GM18517 (cell line): ENCODE data around the gene TOMM22.

Experiments used
- ATAC-seq: cut with Tn5 transposase; IDR thresholded peaks from one replicate; pipeline ENCODE4 v1.9.1; 2021; ENCODE audit warnings: mild to moderate bottlenecking, moderate library complexity; ENCODE audit not compliant: unreplicated experiment

TOMM22 gene

DNA sequence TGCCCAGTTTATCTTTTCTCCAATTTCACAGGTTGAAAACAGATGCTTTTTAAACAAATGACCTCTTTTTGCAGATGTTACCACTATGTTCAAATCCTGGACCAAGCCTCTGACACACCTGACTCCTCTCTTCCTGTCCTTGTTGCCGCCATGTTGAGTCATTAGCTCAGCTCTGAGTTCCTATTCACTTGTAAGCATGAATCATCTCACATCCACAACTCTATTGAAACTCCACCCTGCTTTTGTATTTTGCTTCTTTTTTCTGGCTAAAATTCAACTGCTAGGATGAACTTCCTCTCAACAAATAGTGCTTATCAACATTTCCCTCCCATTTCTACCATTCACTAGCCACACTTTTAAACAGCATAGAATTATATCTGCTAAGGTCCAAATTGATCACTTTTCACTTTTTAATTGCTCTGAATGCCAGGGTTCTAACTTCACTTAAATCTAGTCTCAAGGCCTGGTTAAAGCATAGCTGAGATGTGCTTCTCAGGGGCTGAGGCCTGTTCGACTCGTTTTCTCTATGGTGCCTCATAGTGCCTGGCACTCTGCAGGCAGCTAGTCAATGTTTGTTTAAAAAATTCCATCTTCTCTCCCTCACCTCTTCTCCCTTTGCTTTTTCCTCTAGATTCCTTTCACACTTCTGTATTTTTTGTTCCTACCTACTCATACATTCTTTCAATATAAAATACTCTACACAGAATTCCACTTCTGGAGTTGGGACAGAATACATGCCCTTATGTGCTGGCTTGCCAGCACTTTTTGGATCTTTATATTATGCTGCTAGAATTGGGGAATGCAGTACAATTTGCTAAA lies 15.1 kb downstream of the TOMM22 start:
- ATAC-seq = no peak

DNA sequence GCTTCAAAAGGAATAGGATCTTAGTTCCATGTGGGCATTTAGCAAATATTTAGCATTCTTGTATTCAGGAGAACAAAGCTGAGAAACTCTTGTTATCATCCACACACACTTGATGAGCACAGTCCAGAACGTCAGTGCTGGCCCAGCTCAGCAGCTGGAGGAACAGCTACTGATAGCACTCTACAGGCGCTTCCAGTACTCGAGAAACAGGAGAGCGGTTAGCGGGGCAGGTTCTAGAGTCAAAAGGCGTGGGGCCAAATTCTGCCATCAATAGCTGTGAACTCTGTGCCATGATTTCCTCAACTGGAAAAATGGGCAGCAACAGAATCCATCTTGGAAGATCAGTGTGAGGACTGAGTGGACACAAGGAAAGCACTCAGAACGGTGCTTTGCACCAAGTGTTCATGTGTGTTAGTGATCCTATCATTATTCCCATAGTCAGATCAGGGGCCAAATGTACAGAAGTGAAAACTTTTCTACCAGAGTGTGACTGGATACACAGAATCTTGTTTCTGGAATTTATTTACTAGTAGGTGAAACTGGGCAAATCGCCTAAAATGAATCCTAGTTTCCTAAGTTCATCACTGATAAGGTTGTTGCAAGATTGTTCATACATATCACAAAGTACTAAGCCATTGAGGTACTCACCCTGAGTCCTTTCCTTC lies 15.8 kb downstream of the TOMM22 start:
- ATAC-seq = no peak

DNA sequence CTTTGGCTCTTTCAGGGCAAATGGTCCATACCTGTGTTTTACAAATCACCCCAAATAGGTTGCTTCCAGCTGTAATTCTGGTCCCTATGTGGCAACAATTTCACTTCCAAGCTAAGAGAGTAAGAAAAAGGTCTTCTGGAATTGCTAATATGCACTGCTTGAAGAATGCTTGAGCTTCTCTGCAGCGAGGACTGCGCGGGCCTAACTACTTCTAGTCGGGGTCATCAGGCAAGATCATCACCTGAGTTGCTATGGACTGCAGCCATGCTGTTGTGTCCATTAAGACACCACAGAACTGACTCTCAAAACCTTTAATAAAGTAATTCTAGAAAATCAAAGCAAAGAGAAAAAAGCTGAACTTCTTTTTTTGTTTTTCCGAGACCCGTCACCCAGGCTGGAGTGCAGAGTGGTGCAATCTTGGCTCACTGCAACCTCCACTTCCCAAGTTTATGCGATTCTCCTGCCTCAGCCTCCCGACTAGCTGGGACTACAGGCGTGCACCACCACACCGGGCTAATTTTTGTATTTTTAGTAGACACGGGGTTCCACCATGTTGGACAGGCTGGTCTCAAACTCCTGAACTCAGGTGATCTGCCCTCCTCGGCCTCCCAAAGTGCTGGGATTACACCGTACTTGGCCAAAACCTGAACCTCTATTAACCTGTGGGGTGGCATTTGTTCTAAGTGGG lies 16.8 kb downstream of the TOMM22 start:
- ATAC-seq = no peak

DNA sequence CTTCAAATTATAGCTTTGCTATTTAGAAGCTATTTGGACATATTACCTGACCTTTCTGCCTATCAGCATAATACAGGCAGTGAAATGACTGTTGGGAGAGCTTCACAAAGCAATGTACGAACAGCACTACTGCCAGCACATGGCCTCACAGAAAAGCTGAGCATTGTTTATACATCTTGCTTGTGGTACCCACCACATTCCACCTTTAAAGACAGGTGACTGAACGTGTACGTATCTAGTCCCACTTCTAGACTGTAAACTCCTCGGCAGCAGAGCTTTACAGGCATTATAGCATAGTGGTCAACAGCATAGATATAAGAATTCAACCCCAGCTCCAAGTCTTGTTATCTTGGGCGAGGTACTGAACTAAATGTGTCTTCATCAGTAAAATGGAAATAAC lies 17.4 kb downstream of the TOMM22 start:
- no peak for ATAC-seq

DNA sequence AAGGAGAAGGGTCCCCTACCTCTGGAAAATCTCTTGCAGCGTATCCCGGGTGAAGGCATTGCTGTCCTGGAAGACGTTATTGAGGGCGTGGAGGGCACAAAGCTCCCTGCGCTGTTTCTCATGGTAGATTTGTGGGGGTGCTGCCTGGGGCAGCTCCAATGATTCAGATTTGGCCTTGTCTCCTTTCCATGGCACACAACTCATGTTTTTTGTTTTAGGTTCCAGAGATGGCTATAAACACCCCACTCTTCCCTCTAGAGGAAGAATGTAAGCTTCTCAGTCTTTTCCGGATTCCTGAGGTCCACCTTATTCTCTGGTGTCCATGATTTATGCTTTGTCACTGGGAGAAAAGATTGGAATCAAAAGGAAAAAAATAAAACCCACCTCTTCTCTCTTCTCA lies 18.0 kb downstream of the TOMM22 start:
- ATAC-seq = no peak

- no peak for ATAC-seq
These were observed 18.6 kb downstream of the TOMM22 start for GRCh38 chr22:38700270-38700788.

DNA sequence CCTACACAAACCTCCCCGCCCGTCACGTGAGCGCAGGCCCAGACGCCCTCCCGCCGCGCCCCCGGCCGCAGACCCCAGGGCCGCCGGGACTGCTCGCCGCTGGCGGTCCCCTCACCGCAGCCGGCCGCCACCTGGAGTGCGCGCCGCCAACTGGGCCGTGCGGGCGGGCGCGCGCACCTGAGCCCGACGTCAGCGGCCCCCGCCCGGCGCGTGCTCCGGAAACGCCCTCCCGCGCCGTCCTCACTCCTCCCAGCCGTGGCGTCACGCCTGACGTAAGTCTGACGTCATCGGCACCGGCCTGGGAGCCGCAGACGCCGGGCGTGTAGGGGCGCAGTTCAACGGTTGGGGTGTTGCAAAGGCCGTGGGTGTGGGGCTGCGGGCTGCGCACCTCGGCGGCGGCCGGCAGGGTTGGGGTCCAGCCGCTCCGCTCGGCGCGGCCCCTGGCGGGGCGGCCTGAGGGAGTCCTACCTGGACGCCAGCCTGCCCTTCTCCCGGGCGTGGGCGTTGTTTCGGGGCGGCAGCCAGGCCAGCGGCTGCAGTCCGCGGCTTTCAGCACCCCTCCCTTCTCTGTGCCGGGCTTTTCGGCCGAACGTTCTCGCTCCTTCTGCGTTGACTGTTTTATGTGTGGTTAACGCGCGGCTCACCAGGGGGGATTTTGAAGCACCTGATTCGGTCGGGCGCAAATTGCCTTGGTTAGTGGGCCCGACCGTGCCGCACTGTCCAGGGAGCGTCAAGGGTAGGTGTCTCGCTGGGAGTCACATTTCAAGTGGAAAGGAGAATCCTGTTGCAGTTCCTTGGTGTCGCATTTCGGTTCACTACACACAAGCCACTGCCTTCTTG lies 19.3 kb downstream of the TOMM22 start, which contains the start of gene JOSD1:
JOSD1 (minus strand) TSS at position 155 of the 840 bp plus-strand sequence. CDS start 956 bp downstream, outside the sequence.
- peak; percentile 32 for ATAC-seq

DNA sequence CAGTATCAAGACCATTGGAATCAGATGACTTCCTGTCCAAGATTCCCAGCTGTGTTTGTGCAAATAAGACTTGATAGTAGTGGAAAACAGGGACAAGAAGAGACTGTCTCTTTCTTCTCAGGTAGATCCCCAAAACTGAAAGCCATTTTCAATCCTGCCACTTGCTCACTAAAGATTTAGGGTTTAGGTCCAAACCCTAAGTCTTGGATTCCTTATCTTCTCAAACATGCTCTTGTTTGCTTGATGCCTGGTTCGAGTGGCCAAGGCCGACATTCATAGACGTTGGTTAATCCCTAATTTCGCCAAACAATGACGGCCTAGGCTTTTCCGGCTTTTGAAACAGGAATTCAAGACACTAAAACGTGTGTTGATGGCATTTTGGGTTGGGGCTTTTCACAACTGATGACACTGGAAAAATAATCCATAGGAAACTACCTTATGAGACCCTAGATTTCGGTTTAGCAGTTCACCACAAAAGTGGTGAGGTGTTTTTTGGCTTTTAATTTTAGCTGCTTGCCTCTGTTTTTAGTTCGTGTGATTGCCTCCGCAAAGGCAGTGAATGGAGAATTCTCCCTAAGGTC lies 23.0 kb downstream of the TOMM22 start:
- no peak for ATAC-seq

DNA sequence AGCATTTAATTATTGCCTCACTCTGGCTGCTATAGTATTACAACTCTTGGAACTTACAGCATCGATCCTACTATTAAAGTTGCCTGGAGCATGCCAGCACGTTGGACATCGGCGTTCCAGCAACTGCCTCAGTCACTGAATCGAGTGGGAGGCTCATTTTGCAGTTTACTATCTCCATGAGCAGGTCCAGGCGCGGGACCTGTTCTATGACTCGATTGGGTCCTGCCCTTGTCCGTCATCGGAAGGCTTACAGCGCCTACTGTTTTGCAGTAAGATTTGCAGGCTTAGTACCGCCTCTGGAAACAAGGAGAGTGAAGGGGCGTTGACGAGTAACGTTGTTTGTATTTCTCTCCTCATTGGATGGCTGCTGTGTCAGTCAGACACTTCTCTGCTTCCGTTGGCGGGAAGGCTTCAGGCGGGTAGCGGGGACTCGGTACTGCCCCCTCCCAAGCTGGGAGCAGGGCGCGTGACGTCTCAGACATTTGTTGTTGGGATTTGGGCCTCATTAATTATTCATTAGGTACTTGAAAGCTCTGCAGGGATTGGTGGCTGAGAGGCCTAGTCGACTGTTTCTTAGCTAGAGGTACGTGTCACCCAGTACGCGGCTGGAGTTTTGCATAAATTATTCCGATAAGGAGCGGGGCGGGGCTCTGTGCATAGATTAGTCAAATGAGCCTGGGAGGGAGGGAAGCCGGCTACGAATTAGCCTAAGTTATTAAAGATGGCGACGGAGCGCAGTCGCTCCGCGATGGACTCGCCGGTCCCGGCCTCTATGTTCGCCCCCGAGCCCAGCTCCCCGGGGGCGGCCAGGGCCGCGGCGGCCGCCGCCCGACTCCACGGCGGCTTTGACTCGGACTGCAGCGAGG lies 23.7 kb downstream of the TOMM22 start, which contains the start of gene GTPBP1:
GTPBP1 (plus strand) TSS at position 710 of the 866 bp plus-strand sequence; CDS start at position 722, 12 bp downstream.
- peak; percentile 76 for ATAC-seq

DNA sequence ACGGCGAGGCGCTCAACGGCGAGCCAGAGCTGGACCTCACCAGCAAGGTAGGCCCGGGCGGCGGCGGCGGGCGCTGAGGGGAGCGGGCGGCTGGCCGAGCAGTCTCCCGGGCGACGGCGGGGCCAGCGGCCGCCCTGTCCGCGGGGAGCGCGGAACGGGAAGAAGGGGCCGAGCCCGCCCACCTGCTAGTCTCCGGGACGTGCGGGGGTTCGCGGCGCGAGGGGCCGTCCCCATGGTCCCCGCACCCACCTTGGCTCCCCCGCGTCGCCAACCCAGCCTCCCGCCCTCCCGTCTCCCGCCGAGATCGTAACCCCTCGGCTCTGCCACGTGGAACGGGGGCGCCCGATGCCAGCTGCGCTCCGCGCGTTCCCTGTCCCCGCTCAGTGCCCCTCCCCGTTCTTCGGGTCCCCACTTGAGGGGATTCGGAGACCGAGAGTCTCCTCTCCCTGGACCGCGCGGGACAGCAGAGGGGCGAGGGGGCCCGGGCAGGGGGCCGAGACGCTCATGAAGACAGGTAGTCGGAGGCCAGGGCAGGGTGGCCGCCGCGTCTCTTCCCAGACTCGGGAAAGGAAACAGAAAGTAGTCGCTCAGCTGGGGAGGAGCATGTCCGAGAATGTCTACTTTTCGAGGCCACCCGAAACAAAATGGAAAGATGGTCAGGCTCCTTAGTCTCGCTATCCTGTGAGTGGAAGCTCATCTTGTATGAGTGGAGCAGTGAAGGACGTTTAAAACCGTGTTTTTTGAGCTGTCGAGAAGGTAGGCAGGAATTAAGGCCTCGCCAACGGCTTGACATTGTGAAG lies 24.5 kb downstream of the TOMM22 start:
- ATAC-seq = peak; percentile 1

- ATAC-seq = no peak
These were observed 25.1 kb downstream of the TOMM22 start for GRCh38 chr22:38706901-38707195.

DNA sequence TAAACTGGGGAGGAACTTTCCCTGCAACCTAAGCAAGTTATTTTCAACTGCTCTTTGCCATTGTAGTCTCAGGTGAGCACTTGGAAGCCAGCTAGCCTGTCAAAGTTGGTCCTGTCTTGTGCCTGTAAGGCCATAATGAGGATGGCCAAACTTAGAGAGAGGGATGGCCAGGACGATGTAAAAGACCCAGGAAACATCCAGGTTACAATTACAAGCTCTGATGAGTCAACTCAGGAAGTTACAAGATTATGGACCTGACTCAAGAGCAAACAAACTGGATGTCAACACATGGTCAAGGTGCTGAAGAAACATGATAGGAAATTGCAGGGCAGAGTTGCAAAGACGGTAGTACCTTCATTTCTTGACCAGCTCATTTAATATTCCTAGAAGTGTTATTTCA lies 25.6 kb downstream of the TOMM22 start:
- no peak for ATAC-seq

DNA sequence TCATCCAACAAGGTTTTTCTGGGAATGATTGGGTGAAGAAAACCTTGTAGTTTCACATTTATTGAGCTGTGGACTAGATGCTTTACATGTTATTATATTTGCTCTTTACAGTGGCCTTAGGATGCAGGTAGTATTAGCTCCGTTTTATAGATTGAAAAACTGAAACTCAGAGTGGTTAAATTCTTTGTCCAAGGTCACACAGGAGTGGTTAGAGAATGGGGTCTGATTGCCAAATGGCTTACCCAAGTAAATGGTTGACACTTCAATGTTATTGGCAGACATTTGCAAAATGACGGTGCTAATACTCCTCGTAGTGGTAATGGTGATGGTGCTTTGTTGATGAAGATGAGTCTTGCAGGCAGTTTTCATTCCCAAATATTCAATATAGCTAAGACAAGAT lies 26.2 kb downstream of the TOMM22 start:
- no peak for ATAC-seq

- ATAC-seq = no peak
These were observed 27.5 kb downstream of the TOMM22 start for GRCh38 chr22:38709306-38709705.

- ATAC-seq = no peak
These were observed 28.6 kb downstream of the TOMM22 start for GRCh38 chr22:38710351-38710750.

DNA sequence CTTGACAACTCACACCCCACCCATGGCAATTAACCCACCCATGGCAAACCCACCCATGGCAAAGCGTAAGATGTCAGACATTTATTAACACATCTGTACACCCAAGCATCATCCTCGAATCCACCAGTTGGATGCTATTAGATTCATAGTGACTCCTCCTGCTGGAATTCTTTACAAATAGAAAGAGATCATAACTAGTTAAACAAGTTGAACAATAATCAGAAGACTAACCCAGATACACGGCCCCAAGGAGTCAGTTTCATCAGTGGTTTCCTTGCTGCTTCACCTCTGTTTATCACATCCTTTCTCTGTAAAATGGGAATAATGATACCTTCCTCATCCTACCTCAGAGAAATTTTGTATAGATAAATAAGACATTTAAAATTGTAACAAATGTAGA lies 29.1 kb downstream of the TOMM22 start:
- no peak for ATAC-seq

DNA sequence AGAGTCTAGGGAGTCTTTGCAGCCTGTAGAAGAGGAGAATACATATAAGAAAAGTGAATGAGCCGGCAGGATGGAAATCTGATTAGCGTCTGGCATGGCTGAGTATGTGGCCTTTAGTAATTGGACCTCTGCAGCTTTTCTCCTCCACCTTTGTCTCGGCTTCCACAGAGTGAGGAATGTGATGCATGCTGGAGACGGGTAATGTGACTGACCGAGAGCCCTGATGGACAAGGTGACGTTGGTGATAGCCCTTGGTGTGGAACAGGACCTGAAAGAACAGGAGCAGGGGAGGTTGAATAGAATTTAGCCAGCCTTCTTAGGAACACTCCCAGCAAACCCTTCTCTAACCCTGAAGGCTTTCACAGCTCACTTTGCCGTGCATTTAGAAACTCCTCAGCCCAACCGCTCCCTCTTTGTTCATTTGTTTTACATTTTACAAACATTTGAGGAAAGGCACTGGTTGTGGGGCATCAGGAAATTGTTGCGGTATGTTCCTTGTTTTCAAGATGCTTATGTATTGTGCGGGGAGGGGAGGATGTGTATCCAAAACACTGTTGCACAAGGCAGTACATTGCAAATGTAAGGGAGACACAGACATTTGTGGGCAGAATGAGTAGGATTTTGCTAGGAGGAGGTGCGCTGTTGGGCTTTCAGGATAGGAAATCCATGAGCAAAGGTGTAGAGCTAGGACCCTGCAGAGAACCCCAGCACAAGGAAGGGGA lies 30.9 kb downstream of the TOMM22 start:
- ATAC-seq = no peak

GRCh38 chr22:38713921-38714320 lies 32.2 kb downstream of the TOMM22 start:
- no peak for ATAC-seq
